ENCODE results near the gene GCGR.
"Not testable (repeated sequence)": the region's sequence is repeated elsewhere in the genome, so short reads cannot be mapped to it uniquely, and the experiment has no call there.

The GCGR gene

DNA sequence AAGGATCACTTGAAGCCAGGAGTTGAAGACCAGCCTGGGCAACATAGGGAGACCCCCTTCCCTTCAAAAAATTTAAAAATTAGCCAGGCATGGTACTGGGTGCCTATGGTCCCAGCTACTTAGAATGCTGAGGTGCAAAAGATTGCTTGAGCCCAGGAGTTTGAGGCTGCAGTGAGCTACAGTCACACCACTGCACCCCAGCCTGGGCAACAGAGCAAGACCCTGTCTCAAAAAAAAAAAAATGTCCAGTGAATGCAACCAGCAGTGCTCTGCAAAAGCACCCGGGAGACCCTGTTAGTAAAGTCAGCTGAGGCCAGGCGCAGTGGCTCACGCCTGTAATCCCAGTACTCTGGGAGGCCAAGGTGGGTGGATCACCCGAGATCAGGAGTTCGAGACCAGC, 36.1 kb downstream of the GCGR start:
- H3K27ac ChIP-seq (ENCODE audit: extremely low read depth, low read depth, low read length); H3K4me1 ChIP-seq (ENCODE audit: control insufficient read depth, insufficient read depth, low read length); H3K9me3 ChIP-seq (ENCODE audit: control insufficient read depth, insufficient read depth, low read depth, low read length); H3K4me3 ChIP-seq (ENCODE audit: low read depth, low read length): not testable (repeated sequence)
- POLR2A ChIA-PET: interaction anchor here (1.4 kb wide), 1 partner anchor 137 kb away, joined by 4 read pairs; the partner anchor contains the start of gene MRPL12
- TF ChIP-seq ZNF121 (tag by site-specific recombination; IDR thresholded peaks at IDR 0.05): peak; percentile 89
- CTCF ChIA-PET: interaction anchor here (0.6 to 1.1 kb wide), 4 partner anchors 16 to 767 kb away, joined by 3 to 5 read pairs (median 4); no protein-coding TSS in a partner anchor
- H3K36me3 ChIP-seq (ENCODE audit: control insufficient read depth in 2 of 2, insufficient read depth in 1 of 2, low read length in 2 of 2): peaks cover 0 to 30% of the 10 kb centered on the region in 2 experiments; a peak in 2 of 3 replicates

DNA sequence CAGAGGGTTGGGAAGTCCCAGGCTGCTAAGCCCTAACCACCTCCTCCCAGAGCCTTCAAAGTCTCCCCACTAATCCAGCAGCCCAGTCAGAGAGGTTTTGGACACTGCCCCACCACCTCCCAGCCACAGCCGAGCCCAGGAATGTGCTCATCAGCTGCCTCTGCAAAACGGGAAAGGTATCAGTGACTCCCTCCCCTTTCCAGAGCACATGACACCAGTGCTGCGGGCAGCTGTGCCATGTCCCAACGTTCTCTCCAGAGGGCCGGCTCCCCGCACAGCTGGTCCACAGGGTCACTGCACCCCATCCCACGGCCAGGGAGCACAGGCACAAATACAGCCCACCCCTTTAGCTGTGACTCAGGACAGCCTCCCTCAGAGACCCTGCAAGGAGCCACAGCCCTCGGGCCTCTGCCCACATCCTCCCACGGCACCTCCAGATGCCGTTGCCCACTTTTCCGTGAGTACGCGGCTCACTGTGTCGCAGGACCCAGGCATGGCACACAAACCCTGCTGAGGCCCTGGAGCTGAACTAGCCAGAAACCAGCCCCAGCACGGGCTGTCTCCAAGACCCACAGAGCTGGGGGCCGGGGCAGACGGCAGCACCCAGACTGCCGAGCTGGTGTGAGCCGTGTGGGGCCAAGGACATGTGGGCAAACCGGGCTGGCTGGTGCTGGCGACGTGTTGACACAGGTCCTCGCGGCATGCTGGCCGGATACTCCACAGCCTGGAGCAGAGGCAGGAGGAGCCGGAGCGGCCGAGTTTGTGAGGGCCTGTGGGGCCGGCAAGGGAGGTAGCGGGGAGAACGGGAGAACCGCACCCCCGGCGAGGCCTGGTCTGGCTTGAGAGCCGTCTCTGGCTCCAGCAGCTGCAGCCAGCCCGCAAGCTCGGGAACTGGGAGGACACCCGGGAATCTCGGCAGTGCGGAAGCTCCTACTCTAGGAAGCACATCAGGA, 37.2 kb downstream of the GCGR start:
- ChIA-PET POLR2A (interaction anchor here (0.9 to 1.6 kb wide), 5 partner anchors 8 to 18 kb away, joined by 3 to 7 read pairs (median 4); partner anchors contain the start of gene MCRIP1), CTCF (interaction anchor here (0.6 to 1.1 kb wide), 2 partner anchors 12 to 19 kb away, joined by 4 to 5 read pairs; no protein-coding TSS in a partner anchor)
- Histone ChIP-seq H3K36me3 (ENCODE audit: control insufficient read depth in 2 of 2, insufficient read depth in 1 of 2, low read length in 2 of 2) (peaks cover 0 to 38% of the 10 kb centered on the region in 2 experiments; a peak in 2 of 3 replicates), H3K4me3 (ENCODE audit: low read depth, low read length) (no peak overlapping the region), H3K4me1 (ENCODE audit: control insufficient read depth, insufficient read depth, low read length) (no peaks in the 10 kb centered on the region), H3K27ac (ENCODE audit: extremely low read depth, low read depth, low read length) (0 out of 2 replicates have a peak overlapping the region, but pooled peaks have one; percentile 24), H3K9me3 (ENCODE audit: control insufficient read depth, insufficient read depth, low read depth, low read length) (no peaks in the 10 kb centered on the region)
- TF ChIP-seq ZFHX2 (tag by site-specific recombination; conservative IDR thresholded peaks at IDR 0.05) (peak; percentile 96), ZNF292 (tag by site-specific recombination; IDR thresholded peaks at IDR 0.05; ENCODE audit: borderline replicate concordance, low read depth) (no peak), ZNF600 (tag by site-specific recombination; IDR thresholded peaks at IDR 0.05) (peak; percentile 78), TRIM28 (IDR thresholded peaks at IDR 0.05; ENCODE audit: borderline replicate concordance, low read length) (no peak), ZNF23 (tag by site-specific recombination; IDR thresholded peaks at IDR 0.05; ENCODE audit: borderline replicate concordance) (no peak), EGR2 (tag by site-specific recombination; IDR thresholded peaks at IDR 0.05; ENCODE audit: low read depth) (peak; percentile 93)
- TF ChIP-seq, protein P1, sequence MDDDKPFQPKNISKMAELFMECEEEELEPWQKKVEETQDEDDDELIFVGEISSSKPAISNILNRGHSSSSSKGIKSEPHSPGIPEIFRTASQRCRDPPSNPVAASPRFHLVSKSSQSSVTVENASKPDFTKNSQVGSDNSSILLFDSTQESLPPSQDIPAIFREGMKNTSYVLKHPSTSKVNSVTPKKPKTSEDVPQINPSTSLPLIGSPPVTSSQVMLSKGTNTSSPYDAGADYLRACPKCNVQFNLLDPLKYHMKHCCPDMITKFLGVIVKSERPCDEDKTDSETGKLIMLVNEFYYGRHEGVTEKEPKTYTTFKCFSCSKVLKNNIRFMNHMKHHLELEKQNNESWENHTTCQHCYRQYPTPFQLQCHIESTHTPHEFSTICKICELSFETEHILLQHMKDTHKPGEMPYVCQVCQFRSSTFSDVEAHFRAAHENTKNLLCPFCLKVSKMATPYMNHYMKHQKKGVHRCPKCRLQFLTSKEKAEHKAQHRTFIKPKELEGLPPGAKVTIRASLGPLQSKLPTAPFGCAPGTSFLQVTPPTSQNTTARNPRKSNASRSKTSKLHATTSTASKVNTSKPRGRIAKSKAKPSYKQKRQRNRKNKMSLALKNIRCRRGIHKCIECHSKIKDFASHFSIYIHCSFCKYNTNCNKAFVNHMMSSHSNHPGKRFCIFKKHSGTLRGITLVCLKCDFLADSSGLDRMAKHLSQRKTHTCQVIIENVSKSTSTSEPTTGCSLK (tag by site-specific recombination; IDR thresholded peaks at IDR 0.05): no peak

DNA sequence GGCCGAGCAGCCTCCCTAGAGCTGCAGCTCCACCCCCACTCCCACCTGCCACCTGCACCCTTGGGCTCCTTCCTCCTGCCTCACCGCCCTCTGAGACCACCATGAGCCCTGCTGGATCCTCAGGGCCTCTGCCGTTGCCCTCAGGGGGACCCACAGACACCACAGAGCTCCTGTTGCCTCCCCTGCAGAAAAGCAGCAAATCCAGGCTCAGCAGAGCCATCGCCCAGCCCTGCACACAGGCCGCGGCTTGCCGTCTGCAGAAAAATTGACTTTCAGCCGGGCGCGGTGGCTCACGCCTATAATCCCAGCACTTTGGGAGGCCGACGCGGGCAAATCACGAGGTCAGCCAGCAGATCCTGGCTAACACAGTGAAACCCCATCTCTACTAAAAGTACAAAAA, 37.9 kb downstream of the GCGR start:
- Histone ChIP-seq H3K4me1 (ENCODE audit: control insufficient read depth, insufficient read depth, low read length) (no peaks in the 10 kb centered on the region), H3K4me3 (ENCODE audit: low read depth, low read length) (no peak overlapping the region), H3K36me3 (ENCODE audit: control insufficient read depth in 2 of 2, insufficient read depth in 1 of 2, low read length in 2 of 2) (peaks cover 3 to 46% of the 10 kb centered on the region in 2 experiments), H3K27ac (ENCODE audit: extremely low read depth, low read depth, low read length) (0 out of 2 replicates have a peak overlapping the region, but pooled peaks have one; percentile 24), H3K9me3 (ENCODE audit: control insufficient read depth, insufficient read depth, low read depth, low read length) (no peaks in the 10 kb centered on the region)
- POLR2A ChIA-PET: interaction anchor here (1.0 to 1.6 kb wide), 4 partner anchors 9 to 24 kb away, joined by 3 to 7 read pairs (median 4); partner anchors contain the start of gene MCRIP1
- CTCF ChIA-PET: interaction anchor here (0.7 kb wide), 1 partner anchor 28 kb away, joined by 4 read pairs; no protein-coding TSS in a partner anchor
- 0 out of 2 replicates have a peak, but pooled peaks have one; percentile 4 for TF ChIP-seq GLIS2 (tag by site-specific recombination; IDR thresholded peaks at IDR 0.05)
- no peak for TF ChIP-seq ZNF830 (tag by site-specific recombination; IDR thresholded peaks at IDR 0.05; ENCODE audit: low read depth)
- TF ChIP-seq KLF1 (tag by site-specific recombination; IDR thresholded peaks at IDR 0.05): peak; percentile 58; the same call in 1 of the 2 replicates

DNA sequence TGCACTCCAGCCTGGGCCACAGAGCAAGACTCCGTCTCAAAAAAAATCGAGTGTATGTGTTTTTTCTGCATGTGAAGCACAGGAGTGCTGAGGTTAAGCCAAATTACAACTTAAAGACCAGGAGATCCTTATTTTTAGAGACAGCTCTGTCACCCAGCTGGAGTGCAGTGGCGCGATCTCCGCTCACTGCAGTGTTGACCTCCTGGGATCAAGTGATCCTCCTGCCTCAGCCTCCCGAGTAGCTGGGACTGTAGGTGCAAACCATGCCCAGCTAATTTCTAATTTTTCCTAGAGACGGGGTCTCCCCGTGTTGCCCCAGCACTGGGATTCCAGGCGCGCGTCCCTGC, 38.4 kb downstream of the GCGR start:
- Histone ChIP-seq H3K9me3 (ENCODE audit: control insufficient read depth, insufficient read depth, low read depth, low read length) (no peaks in the 10 kb centered on the region), H3K36me3 (ENCODE audit: control insufficient read depth in 2 of 2, insufficient read depth in 1 of 2, low read length in 2 of 2) (peaks cover 5 to 50% of the 10 kb centered on the region in 2 experiments), H3K27ac (ENCODE audit: extremely low read depth, low read depth, low read length) (no peak overlapping the region), H3K4me1 (ENCODE audit: control insufficient read depth, insufficient read depth, low read length) (no peaks in the 10 kb centered on the region), H3K4me3 (ENCODE audit: low read depth, low read length) (no peak overlapping the region)
- TF ChIP-seq ZNF394 (tag by site-specific recombination; IDR thresholded peaks at IDR 0.05; ENCODE audit: borderline replicate concordance) (0 out of 2 replicates have a peak, but pooled peaks have one; percentile 3), KLF10 (tag by site-specific recombination; IDR thresholded peaks at IDR 0.05) (no peak)
- CTCF ChIA-PET: interaction anchor here (0.7 kb wide), 1 partner anchor 28 kb away, joined by 4 read pairs; no protein-coding TSS in a partner anchor
- POLR2A ChIA-PET: interaction anchor here (0.9 to 1.6 kb wide), 4 partner anchors 10 to 24 kb away, joined by 3 to 7 read pairs (median 4); partner anchors contain the start of gene MCRIP1
